Measurements from ENCODE around the gene RBMS3.

DNA sequence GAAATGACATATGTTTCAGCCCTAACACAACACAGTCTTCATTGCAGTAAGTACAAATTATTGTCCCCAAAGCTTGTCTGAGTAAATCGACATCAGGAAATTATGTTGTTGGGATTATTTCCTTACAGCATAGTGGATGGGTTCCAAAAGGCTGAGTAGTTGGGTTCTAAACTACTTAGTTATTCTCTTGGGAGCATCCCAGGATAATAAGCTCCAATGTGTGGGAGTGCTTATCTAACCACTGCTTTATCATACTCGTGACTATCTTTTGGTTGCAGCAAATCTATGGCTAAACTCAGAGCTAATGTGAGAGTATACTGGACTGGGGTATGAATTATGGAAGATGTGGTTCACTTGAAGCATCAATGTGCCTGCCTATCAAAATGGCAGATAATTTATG, 128.5 kb downstream of the RBMS3 start:
- TF ChIP-seq, protein P1, sequence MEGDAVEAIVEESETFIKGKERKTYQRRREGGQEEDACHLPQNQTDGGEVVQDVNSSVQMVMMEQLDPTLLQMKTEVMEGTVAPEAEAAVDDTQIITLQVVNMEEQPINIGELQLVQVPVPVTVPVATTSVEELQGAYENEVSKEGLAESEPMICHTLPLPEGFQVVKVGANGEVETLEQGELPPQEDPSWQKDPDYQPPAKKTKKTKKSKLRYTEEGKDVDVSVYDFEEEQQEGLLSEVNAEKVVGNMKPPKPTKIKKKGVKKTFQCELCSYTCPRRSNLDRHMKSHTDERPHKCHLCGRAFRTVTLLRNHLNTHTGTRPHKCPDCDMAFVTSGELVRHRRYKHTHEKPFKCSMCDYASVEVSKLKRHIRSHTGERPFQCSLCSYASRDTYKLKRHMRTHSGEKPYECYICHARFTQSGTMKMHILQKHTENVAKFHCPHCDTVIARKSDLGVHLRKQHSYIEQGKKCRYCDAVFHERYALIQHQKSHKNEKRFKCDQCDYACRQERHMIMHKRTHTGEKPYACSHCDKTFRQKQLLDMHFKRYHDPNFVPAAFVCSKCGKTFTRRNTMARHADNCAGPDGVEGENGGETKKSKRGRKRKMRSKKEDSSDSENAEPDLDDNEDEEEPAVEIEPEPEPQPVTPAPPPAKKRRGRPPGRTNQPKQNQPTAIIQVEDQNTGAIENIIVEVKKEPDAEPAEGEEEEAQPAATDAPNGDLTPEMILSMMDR (IDR thresholded peaks at IDR 0.05) = no peak
- TF ChIP-seq POLR2A (IDR thresholded peaks at IDR 0.05) = no peak
